ENCODE data around the gene VPS39.

VPS39 gene

GRCh38 chr15:42137461-42138261 lies 70.4 kb downstream of the VPS39 start:
- peak; percentile 42 for DNase-seq (ENCODE audit: low read depth, low spot score)
- no peak overlapping the region for H3K4me3 ChIP-seq (ENCODE audit: low read length)

GRCh38 chr15:42136513-42136912 lies 71.6 kb downstream of the VPS39 start:
- no peak for DNase-seq (ENCODE audit: low read depth, low spot score)
- no peak overlapping the region for H3K4me3 ChIP-seq (ENCODE audit: low read length)

GRCh38 chr15:42135351-42135750 lies 72.8 kb downstream of the VPS39 start:
- no peak for DNase-seq (ENCODE audit: low read depth, low spot score)

GRCh38 chr15:42134617-42135245 lies 73.4 kb downstream of the VPS39 start:
- H3K4me3 ChIP-seq (ENCODE audit: low read length) = no peak overlapping the region
- DNase-seq (ENCODE audit: low read depth, low spot score) = no peak

More at GRCh38 chr15:42135351-42135750, 72.8 kb downstream of the VPS39 start:
- no peak overlapping the region for H3K4me3 ChIP-seq (ENCODE audit: low read length)

GRCh38 chr15:42133886-42134502 lies 74.1 kb downstream of the VPS39 start:
- peak; percentile 35 for DNase-seq (ENCODE audit: low read depth, low spot score)
- H3K4me3 ChIP-seq (ENCODE audit: low read length) = no peak overlapping the region

GRCh38 chr15:42133356-42133755 lies 74.7 kb downstream of the VPS39 start:
- no peak for DNase-seq (ENCODE audit: low read depth, low spot score)

GRCh38 chr15:42131826-42132806 lies 76.0 kb downstream of the VPS39 start:
- no peak for DNase-seq (ENCODE audit: low read depth, low spot score)
- H3K4me3 ChIP-seq (ENCODE audit: low read length) = no peak overlapping the region

More at GRCh38 chr15:42133356-42133755, 74.7 kb downstream of the VPS39 start:
- H3K4me3 ChIP-seq (ENCODE audit: low read length) = no peak overlapping the region

- no peak for DNase-seq (ENCODE audit: low read depth, low spot score)
- H3K4me3 ChIP-seq (ENCODE audit: low read length) = no peak overlapping the region
Observed at GRCh38 chr15:42131006-42131405, 77.1 kb downstream of the VPS39 start.

GRCh38 chr15:42130246-42130986 lies 77.7 kb downstream of the VPS39 start:
- no peak overlapping the region for H3K4me3 ChIP-seq (ENCODE audit: low read length)
- no peak for DNase-seq (ENCODE audit: low read depth, low spot score)

GRCh38 chr15:42129364-42129763 lies 78.7 kb downstream of the VPS39 start:
- no peak overlapping the region for H3K4me3 ChIP-seq (ENCODE audit: low read length)
- no peak for DNase-seq (ENCODE audit: low read depth, low spot score)

GRCh38 chr15:42128476-42128875 lies 79.6 kb downstream of the VPS39 start:
- no peak overlapping the region for H3K4me3 ChIP-seq (ENCODE audit: low read length)
- DNase-seq (ENCODE audit: low read depth, low spot score) = no peak

GRCh38 chr15:42123546-42123945 lies 84.6 kb downstream of the VPS39 start:
- H3K4me3 ChIP-seq (ENCODE audit: low read length) = no peak overlapping the region
- no peak for DNase-seq (ENCODE audit: low read depth, low spot score)

- H3K4me3 ChIP-seq (ENCODE audit: low read length) = no peak overlapping the region
- DNase-seq (ENCODE audit: low read depth, low spot score) = no peak
Observed at GRCh38 chr15:42121682-42122081, 86.4 kb downstream of the VPS39 start.

GRCh38 chr15:42121021-42121420 lies 87.1 kb downstream of the VPS39 start:
- H3K4me3 ChIP-seq (ENCODE audit: low read length) = no peak overlapping the region
- DNase-seq (ENCODE audit: low read depth, low spot score) = no peak

- DNase-seq (ENCODE audit: low read depth, low spot score) = no peak
- H3K4me3 ChIP-seq (ENCODE audit: low read length) = no peak overlapping the region
Observed at GRCh38 chr15:42120285-42120684, 87.8 kb downstream of the VPS39 start.

GRCh38 chr15:42119446-42119760 lies 88.7 kb downstream of the VPS39 start:
- no peak for DNase-seq (ENCODE audit: low read depth, low spot score)
- no peak overlapping the region for H3K4me3 ChIP-seq (ENCODE audit: low read length)

- peak; percentile 25 for DNase-seq (ENCODE audit: low read depth, low spot score)
- H3K4me3 ChIP-seq (ENCODE audit: low read length) = no peak overlapping the region
Observed at GRCh38 chr15:42118650-42119445, 89.3 kb downstream of the VPS39 start.

- DNase-seq (ENCODE audit: low read depth, low spot score) = peak; percentile 78
- H3K4me3 ChIP-seq (ENCODE audit: low read length) = no peak overlapping the region
Observed at GRCh38 chr15:42111924-42112323, 96.2 kb downstream of the VPS39 start.
